ENCODE data around the gene TMEM63A. TPM values are rescaled to one million over a fixed set of nuclear protein-coding genes. Genes with fewer than 3 reads are reported as not detected.

Gene TMEM63A
- total and polyA plus RNA-seq, 2 of the 13 experiments (the other 11 are each of a cell fraction or from before 2014, with no cell fraction given): 23.9 to 53.3 TPM

GRCh38 chr1:225923692-225924555 lies 41.7 kb upstream of the TMEM63A start, which contains the start of gene PYCR2 (continued):
- TF ChIP-seq ZHX1 (CRISPR knock-in tag; IDR thresholded peaks at IDR 0.05; ENCODE audit: low read depth): no peak
- TF ChIP-seq NKX3-1 (CRISPR knock-in tag; IDR thresholded peaks at IDR 0.05): peak; percentile 9; the same call in 1 of the 2 replicates
- no peak; the same call in 1 of the 2 replicates for TF ChIP-seq HCFC1 (IDR thresholded peaks at IDR 0.05; ENCODE audit: low read depth, low read length)
- TF ChIP-seq KAT7 (CRISPR knock-in tag; IDR thresholded peaks at IDR 0.05; ENCODE audit: borderline replicate concordance): peak; percentile 92; the same call in 1 of the 2 replicates
- no peak for TF ChIP-seq SRSF9 (IDR thresholded peaks at IDR 0.05; ENCODE audit: borderline replicate concordance, insufficient read depth, low read depth, low read length, poor library complexity, severe bottlenecking)
- TF ChIP-seq ZNF615 (CRISPR knock-in tag; IDR thresholded peaks at IDR 0.05; ENCODE audit: borderline replicate concordance): no peak
- TF ChIP-seq HOXA9 (CRISPR knock-in tag; IDR thresholded peaks at IDR 0.05; ENCODE audit: borderline replicate concordance): 0 out of 2 replicates have a peak, but pooled peaks have one; percentile 33
- TF ChIP-seq CENPBD1 (CRISPR knock-in tag; IDR thresholded peaks at IDR 0.05; ENCODE audit: borderline replicate concordance, low read depth): no peak
- no peak for TF ChIP-seq CREB3 (CRISPR knock-in tag; IDR thresholded peaks at IDR 0.05)
- TF ChIP-seq ZNF558 (CRISPR knock-in tag; IDR thresholded peaks at IDR 0.05; ENCODE audit: borderline replicate concordance): peak; percentile 82; the same call in 1 of the 2 replicates
- TF ChIP-seq ZNF513 (CRISPR knock-in tag; conservative IDR thresholded peaks at IDR 0.05): no peak
- no peak for TF ChIP-seq SMYD3 (CRISPR knock-in tag; IDR thresholded peaks at IDR 0.05)
- TF ChIP-seq KAT2B (IDR thresholded peaks at IDR 0.05; ENCODE audit: borderline replicate concordance, low read depth, low read length): no peak
- peak; percentile 98 for TF ChIP-seq ARID4A (CRISPR knock-in tag; IDR thresholded peaks at IDR 0.05; ENCODE audit: borderline replicate concordance)
- TF ChIP-seq CSRNP2 (CRISPR knock-in tag; conservative IDR thresholded peaks at IDR 0.05; ENCODE audit: low read depth): no peak

Data from HepG2 (cell line).